Activated CD4-positive, alpha-beta T cell treated with anti-CD3 and anti-CD28 coated beads, Interleukin-10, Interleukin-2, amounts not matched to agents 100 ng/mL and 50 ng/mL, durations not matched to agents 16 hours and 8 hours (primary cell): ENCODE data around the gene MICOS13.
"Not testable (repeated sequence)": the region's sequence is repeated elsewhere in the genome, so short reads cannot be mapped to it uniquely, and the experiment has no call there.

Experiments used
- DNase-seq: peaks from one replicate; pipeline ENCODE4 v3.0.0-alpha.2; 2020

MICOS13 gene

GRCh38 chr19:5698635-5699422 lies 18.5 kb upstream of the MICOS13 start:
- DNase-seq, result no peak

GRCh38 chr19:5697890-5698634 lies 17.7 kb upstream of the MICOS13 start:
- no peak for DNase-seq

- DNase-seq, result no peak
Measured at GRCh38 chr19:5697022-5697889, 16.9 kb upstream of the MICOS13 start.

- no peak for DNase-seq
Measured at GRCh38 chr19:5696196-5697021, 16.1 kb upstream of the MICOS13 start.

GRCh38 chr19:5695649-5696195 lies 15.4 kb upstream of the MICOS13 start:
- no peak for DNase-seq

GRCh38 chr19:5694956-5695648 lies 14.8 kb upstream of the MICOS13 start:
- no peak for DNase-seq

GRCh38 chr19:5694167-5694955 lies 14.0 kb upstream of the MICOS13 start:
- no peak for DNase-seq

GRCh38 chr19:5693195-5694166 lies 13.2 kb upstream of the MICOS13 start:
- DNase-seq, result peak; percentile 31

- DNase-seq, result peak; percentile 26
Measured at GRCh38 chr19:5692723-5693194, 12.4 kb upstream of the MICOS13 start.

- peak; percentile 44 for DNase-seq
Measured at GRCh38 chr19:5691822-5692722, 11.8 kb upstream of the MICOS13 start.

- peak; percentile 66 for DNase-seq
Measured at GRCh38 chr19:5690955-5691821, 10.9 kb upstream of the MICOS13 start.

GRCh38 chr19:5690125-5690954 lies 10.0 kb upstream of the MICOS13 start, which contains the start of gene RPL36:
RPL36 (plus strand) TSS chr19:5690295; CDS start chr19:5690508, 213 bp downstream.
- DNase-seq, result peak; percentile 99

- not testable (repeated sequence) for DNase-seq
Measured at GRCh38 chr19:5688262-5688881, 8.1 kb upstream of the MICOS13 start.

- DNase-seq, result no peak
Measured at GRCh38 chr19:5687360-5688198, 7.3 kb upstream of the MICOS13 start.
